SU-DHL-6 (cell line): ENCODE data around the gene TPR.
"Not testable (repeated sequence)": the region's sequence is repeated elsewhere in the genome, so short reads cannot be mapped to it uniquely, and the experiment has no call there.

Experiments used
- CTCF ChIP-seq: fragments of 200-600 bp; sonication (generic); IDR thresholded peaks from one replicate; pipeline ENCODE4 v1.5.1; 2017; ENCODE audit warnings: antibody characterized with exemption, mild to moderate bottlenecking, low read length, moderate library complexity; ENCODE audit not compliant: insufficient read depth, poor library complexity, severe bottlenecking
- EZH2phosphoT487 ChIP-seq: fragments of 200-600 bp; sonication (generic), shearing (Covaris generic); conservative IDR thresholded peaks from 2 replicates; pipeline ENCODE4 v1.6.1; 2018; ENCODE audit warnings: mild to moderate bottlenecking, antibody characterized with exemption, low read length, moderate library complexity, mixed read lengths

DNA sequence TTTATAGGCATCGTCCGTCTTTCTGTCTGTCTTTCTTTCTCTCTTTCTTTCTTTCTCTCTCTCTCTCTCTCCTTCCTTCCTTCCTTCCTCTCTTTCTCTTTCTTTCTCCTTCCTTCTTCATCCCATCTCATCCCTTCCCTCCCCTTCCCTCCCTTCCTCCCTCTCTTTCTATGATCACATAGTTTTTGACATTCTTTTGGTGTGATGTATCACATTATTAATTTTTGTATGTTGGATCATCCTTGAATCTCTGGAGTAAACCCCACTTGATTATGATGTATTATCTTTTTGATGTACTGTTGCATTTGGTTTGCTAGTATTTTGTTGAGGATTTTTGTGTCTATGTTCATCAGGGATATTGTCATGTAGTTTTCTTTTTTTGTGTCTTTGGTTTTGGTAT, 26.4 kb upstream of the TPR start:
- TF ChIP-seq CTCF, EZH2phosphoT487: not testable (repeated sequence)
